ENCODE results near the gene TBC1D16.

TBC1D16 gene

GRCh38 chr17:80023481-80024205 is 12.0 kb downstream of the TBC1D16 start:
- FAIRE-seq, result no peak
- TF ChIP-seq TAF1 (IDR thresholded peaks at IDR 0.05; ENCODE audit: borderline replicate concordance, low read depth, low read length), result no peak
- no peak for TF ChIP-seq POLR2AphosphoS5 (IDR thresholded peaks at IDR 0.05; ENCODE audit: low read depth, low read length)
- TF ChIP-seq POLR2A (IDR thresholded peaks at IDR 0.05; ENCODE audit: low read depth, low read length), result no peak
- DNase-seq (ENCODE audit: insufficient read length), result no peak

GRCh38 chr17:80021600-80021999 is 14.1 kb downstream of the TBC1D16 start:
- DNase-seq (ENCODE audit: insufficient read length), result no peak
- TF ChIP-seq POLR2A (IDR thresholded peaks at IDR 0.05; ENCODE audit: low read depth, low read length), result no peak
- TF ChIP-seq POLR2AphosphoS5 (IDR thresholded peaks at IDR 0.05; ENCODE audit: low read depth, low read length), result no peak
- TF ChIP-seq TAF1 (IDR thresholded peaks at IDR 0.05; ENCODE audit: borderline replicate concordance, low read depth, low read length), result no peak
- FAIRE-seq, result no peak

- FAIRE-seq (no peak), DNase-seq (ENCODE audit: insufficient read length) (no peak)
- TF ChIP-seq POLR2AphosphoS5 (IDR thresholded peaks at IDR 0.05; ENCODE audit: low read depth, low read length), result no peak
- no peak for TF ChIP-seq TAF1 (IDR thresholded peaks at IDR 0.05; ENCODE audit: borderline replicate concordance, low read depth, low read length)
- no peak for TF ChIP-seq POLR2A (IDR thresholded peaks at IDR 0.05; ENCODE audit: low read depth, low read length)
Observed at GRCh38 chr17:80018917-80019651, 16.6 kb downstream of the TBC1D16 start.

- no peak for FAIRE-seq
- TF ChIP-seq POLR2A (IDR thresholded peaks at IDR 0.05; ENCODE audit: low read depth, low read length), result no peak
- no peak for TF ChIP-seq TAF1 (IDR thresholded peaks at IDR 0.05; ENCODE audit: borderline replicate concordance, low read depth, low read length)
Observed at GRCh38 chr17:80017226-80018010, 18.3 kb downstream of the TBC1D16 start.

GRCh38 chr17:80012765-80013741 is 22.6 kb downstream of the TBC1D16 start:
- no peak for DNase-seq (ENCODE audit: insufficient read length)
- no peak for FAIRE-seq
- TF ChIP-seq POLR2AphosphoS5 (IDR thresholded peaks at IDR 0.05; ENCODE audit: low read depth, low read length) (no peak), TAF1 (IDR thresholded peaks at IDR 0.05; ENCODE audit: borderline replicate concordance, low read depth, low read length) (no peak), POLR2A (IDR thresholded peaks at IDR 0.05; ENCODE audit: low read depth, low read length) (no peak)

More at GRCh38 chr17:80017226-80018010, 18.3 kb downstream of the TBC1D16 start:
- no peak for DNase-seq (ENCODE audit: insufficient read length)

- DNase-seq (ENCODE audit: insufficient read length) (no peak), FAIRE-seq (no peak)
- TF ChIP-seq POLR2AphosphoS5 (IDR thresholded peaks at IDR 0.05; ENCODE audit: low read depth, low read length), result no peak
- no peak for TF ChIP-seq TAF1 (IDR thresholded peaks at IDR 0.05; ENCODE audit: borderline replicate concordance, low read depth, low read length)
- TF ChIP-seq POLR2A (IDR thresholded peaks at IDR 0.05; ENCODE audit: low read depth, low read length), result no peak
Observed at GRCh38 chr17:80011989-80012555, 23.6 kb downstream of the TBC1D16 start.

- no peak for DNase-seq (ENCODE audit: insufficient read length)
- TF ChIP-seq POLR2A (IDR thresholded peaks at IDR 0.05; ENCODE audit: low read depth, low read length) (no peak), TAF1 (IDR thresholded peaks at IDR 0.05; ENCODE audit: borderline replicate concordance, low read depth, low read length) (no peak), POLR2AphosphoS5 (IDR thresholded peaks at IDR 0.05; ENCODE audit: low read depth, low read length) (no peak)
- FAIRE-seq, result no peak
Observed at GRCh38 chr17:80010283-80010858, 25.3 kb downstream of the TBC1D16 start.

GRCh38 chr17:80009391-80010282 is 26.0 kb downstream of the TBC1D16 start:
- FAIRE-seq (no peak), DNase-seq (ENCODE audit: insufficient read length) (no peak)
- no peak for TF ChIP-seq POLR2AphosphoS5 (IDR thresholded peaks at IDR 0.05; ENCODE audit: low read depth, low read length)
- no peak for TF ChIP-seq POLR2A (IDR thresholded peaks at IDR 0.05; ENCODE audit: low read depth, low read length)
- no peak for TF ChIP-seq TAF1 (IDR thresholded peaks at IDR 0.05; ENCODE audit: borderline replicate concordance, low read depth, low read length)

GRCh38 chr17:80008848-80009247 is 26.8 kb downstream of the TBC1D16 start:
- TF ChIP-seq POLR2A (IDR thresholded peaks at IDR 0.05; ENCODE audit: low read depth, low read length) (no peak), TAF1 (IDR thresholded peaks at IDR 0.05; ENCODE audit: borderline replicate concordance, low read depth, low read length) (no peak), POLR2AphosphoS5 (IDR thresholded peaks at IDR 0.05; ENCODE audit: low read depth, low read length) (no peak)
- no peak for DNase-seq (ENCODE audit: insufficient read length)
- FAIRE-seq, result no peak

Measured in GM12892 (cell line).